GM19099 (cell line): ENCODE data around the gene GLI2.

Experiments used
- POLR2A ChIP-seq: IDR thresholded peaks from 3 replicates; pipeline ENCODE4 v1.6.1; 2011; ENCODE audit warnings: low read depth; ENCODE audit not compliant: insufficient read length; ENCODE audit errors: extremely low read depth

The GLI2 gene

DNA sequence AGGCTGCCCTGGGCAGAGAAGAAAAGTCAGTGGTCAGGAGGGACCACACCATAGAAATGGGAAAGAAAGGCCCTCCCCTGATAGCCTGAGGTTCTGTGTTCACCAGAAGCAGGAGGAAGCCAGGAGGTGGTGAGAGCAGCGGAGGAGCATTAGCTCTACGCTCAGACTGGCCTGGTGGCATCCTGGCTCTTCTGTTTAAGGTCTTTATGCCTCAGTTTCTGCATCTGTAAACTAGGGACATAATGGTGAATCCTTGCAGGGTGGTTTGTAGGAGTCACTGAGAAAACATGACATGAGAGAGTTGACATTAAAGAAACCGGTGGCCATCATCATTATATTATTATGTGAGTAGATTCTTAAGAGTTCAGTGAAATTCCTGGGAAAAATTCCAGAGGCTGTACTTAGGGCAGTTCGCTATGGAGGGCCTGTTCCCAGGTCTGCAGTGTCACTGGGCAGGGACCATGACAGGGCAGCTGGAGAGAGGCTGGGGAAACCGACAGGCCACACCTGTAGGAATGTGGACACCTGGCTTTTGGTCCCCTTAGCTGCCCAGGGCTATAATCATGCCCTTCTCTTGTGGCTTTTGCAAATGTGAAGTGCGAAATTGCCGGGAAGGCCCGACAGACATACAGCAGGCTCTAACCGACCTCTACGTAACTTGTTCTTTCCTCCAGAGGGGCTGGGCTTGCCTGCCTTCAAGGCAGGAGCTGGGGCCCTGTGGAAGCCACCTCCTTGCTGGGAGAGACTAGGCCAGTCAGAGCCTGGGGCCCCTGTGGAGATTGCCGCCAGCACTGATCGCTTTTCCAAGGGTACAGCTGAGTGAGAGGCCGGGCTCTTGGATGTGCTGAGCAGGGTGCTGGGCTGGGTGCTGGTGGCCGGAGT is 31.0 kb downstream of the GLI2 start:
- TF ChIP-seq POLR2A, result no peak

DNA sequence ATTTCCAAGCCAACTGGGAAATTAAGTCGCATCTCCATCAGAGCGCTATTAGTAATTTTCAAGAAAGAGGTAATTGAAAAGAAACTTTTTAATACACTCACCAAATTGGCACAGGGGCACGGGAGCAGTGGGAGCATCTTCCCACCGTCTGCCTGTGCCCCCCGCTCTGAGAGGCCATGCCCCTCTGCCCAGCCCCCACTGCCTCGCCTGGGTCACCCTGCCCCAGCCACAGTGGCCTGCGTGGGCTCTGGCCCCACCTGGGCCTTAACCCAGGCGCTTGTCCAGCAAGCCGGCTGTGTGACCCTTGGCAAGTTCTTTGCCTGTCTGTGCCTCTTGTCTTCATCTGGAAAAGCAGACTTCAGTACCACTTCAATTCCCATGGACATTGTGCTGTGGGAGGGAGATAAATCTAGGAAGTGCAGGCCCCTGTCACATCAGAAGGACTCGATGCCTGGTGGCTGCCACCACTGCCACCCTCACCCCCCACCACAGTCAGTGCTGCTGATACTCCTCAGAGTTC is 31.9 kb downstream of the GLI2 start:
- TF ChIP-seq POLR2A, result no peak

DNA sequence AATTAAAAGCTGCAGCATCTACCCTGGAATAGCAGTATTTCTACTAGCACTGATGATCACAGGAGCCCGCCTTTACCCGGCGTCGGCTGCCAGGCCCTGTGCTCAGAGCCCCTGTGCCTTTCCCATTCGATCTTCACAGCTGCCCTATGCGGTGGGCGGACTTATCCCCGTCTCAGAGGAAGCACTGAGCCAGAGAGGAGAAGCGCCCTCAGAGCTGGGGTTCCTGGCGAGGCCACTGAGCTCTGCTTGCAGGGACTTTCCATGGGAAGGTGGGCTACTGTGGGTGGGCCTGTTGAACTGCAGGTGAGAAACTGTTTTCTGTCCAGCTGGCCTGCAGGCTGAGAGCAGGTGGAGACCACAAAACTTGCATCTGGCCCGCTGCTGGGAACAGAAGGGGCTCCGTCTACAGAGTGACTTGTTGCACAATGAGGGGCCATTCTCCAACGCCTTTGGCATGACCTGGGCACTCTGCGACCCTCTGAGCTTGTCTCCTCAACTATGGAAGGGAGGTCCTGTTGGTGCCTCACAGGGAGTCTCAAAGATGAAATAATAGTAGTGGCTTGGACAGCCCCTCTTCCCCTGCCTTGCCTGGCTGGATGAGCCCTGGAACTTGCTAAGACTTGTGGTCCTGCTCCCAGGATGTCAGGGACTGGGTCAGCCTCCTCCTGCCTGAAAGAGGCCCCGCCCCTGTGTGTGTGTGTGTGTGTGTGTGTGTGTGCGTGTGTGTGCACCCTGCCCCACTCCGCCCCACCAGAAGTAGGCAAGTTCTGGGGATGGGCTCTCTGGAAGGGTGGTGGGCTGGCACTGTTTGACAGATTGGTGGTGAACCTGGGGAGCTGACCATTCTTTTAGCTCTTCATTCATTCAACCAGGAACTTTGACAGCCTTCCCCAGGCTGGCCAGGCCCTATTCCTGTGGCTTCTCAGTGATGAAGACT is 32.7 kb downstream of the GLI2 start:
- TF ChIP-seq POLR2A, result no peak

DNA sequence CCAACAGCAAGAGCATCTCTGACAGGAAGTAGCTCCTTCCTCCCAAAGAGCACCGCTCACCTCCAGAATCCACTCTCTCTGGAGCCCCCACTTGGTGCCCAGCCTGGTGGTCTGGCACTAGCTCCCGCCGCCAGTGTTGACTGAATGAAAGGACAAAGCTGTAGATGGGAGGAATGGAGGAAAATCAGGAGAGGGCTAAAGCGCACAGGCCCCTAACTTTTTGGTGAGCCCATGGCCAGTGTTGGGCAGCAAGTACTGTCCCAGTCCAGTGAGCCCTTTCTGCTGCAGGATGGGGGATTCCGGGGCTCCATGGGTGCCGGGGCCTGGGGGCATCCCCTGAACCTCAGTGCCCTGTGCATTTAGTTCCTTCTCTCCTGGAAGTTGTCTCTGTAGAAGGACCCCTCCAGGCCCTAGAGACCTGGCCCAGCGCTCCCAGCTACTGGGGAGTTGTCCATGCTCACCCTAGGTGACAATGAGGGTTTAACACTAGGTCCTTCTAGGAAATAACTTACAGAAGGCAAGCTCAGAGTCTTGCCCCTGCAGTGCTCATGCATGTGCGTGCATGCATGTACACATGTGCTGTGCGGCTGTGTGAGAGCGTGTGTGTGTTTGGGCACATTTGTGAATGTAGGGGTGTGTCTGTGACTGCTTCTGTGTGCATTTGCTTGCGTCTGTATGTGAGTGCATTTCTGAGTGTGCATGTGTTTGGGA is 33.6 kb downstream of the GLI2 start:
- no peak for TF ChIP-seq POLR2A

DNA sequence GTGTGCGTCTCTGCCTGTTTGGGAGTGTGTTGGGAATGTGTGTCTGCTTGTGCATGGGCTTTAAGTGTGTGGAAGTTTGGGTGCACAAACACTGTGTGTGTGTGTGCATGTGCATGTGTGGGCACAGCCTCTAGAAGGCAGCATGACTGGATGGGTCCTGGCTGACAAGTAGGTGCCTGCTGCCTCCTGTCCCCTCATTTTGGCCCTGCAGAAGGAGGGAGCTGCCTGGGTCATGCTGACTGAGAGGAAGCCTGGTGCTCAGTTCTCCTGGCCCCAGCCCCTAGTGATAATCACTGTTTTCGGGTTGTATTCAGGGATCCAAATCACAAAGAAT is 34.1 kb downstream of the GLI2 start:
- TF ChIP-seq POLR2A, result no peak

DNA sequence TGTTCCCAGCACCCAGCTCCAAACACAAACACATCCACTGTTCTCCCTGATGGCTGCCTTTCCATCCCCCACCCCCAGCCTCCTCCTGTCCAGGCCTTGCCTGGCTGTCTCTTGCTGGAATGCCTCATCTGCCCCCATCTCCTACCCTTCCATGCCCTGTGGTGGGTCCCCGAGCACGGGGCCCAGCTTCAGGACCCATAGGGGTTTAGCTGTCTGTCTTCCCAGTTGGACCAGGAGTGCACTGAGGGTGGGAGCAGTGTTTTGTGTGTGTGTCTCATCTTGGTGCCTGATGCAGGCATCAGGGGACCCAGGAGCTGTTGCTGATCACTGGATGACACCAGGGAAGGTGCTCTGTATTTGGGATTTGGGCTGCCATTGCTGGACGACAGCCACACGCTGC is 34.5 kb downstream of the GLI2 start:
- no peak for TF ChIP-seq POLR2A

DNA sequence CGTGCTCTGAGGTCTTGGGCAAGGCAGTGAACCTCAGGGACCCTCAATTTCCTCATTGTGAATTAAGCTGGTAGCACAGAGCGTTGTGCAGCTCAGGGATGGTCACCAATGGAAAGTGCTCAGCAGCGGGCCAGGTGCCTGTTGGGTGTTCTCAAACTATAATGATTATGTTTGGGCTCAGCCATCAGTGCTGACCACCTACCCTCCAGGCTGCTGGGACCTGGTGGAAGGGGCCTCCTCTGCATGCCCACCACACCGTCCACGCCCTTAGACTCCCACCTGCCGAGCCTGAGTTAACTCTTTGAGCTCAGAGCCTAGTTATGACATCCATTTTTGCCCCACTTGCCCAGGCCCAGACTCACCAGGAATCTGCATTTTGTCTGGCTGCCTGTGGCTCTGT is 35.0 kb downstream of the GLI2 start:
- no peak for TF ChIP-seq POLR2A

DNA sequence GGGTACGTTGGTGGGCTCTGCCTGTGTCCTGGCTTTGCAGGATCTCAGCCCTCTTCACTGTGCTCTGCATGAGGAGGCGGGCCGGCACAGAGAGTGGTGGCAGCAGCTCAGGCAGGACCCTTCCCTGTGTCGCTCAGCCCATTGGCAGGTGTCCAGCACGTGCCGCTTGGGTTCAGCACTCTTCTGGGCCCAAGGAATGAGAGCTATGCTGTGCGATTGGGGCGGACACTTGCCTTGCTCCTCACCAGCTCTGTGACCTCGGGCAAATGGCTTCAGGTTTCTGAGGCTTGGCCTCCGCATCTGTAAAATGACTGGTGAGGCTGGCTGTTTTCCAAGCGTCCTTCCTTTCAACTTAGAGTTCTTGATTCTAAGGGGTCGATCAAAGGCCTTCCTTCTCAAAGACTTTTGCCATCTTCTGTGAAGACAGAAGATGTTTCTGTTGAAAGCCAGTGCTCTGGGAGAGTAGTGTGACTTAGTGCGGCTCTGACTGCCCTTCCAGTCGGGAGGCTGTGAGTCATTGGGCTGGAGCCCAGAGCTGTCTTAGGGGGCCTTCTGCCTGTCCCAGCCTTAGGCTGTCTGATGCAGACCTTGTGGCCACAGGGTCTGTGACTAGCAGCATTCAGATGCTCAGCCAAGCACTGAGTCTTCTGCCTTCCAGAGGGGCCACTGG is 35.6 kb downstream of the GLI2 start:
- no peak for TF ChIP-seq POLR2A

DNA sequence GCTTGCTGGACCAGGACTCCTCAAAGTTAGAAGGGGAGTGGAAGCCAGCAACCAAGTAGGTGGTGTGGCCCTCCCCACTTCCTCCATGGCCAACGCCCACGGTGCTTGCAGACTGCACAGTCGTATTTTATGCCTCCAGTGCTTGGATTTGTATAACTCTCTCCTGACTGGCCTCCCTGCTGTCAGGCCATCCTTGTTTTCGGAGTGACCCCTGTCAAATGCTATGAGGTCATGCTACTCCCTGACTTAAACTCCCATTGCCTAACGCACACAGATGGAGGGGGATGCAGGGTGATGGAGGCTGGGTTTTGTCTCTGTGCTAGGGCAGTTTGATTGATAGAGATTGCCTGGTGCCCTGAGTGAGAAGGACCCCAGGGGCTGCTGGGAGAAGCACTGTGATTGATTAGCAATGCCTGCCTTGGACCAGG is 36.1 kb downstream of the GLI2 start:
- no peak for TF ChIP-seq POLR2A

DNA sequence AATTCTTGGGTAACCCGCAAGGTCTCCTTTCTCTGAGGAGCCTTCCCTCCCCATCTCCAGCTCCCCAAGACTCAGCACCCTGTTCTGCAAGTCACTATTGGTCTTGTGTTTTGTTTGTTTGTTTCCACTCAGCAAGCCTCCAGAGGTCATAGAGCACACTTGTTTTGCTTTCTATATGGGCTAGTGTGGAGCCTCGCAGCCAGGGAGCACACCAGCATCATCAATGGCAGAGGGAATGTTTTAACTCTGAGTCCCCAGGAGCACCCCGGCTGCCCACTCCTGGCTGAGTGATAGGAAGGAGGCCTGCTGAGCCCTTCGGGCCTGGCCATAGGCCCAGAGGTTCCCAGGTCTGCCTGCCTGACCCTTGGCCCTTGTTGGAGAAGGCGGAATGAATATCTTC is 36.6 kb downstream of the GLI2 start:
- no peak for TF ChIP-seq POLR2A

DNA sequence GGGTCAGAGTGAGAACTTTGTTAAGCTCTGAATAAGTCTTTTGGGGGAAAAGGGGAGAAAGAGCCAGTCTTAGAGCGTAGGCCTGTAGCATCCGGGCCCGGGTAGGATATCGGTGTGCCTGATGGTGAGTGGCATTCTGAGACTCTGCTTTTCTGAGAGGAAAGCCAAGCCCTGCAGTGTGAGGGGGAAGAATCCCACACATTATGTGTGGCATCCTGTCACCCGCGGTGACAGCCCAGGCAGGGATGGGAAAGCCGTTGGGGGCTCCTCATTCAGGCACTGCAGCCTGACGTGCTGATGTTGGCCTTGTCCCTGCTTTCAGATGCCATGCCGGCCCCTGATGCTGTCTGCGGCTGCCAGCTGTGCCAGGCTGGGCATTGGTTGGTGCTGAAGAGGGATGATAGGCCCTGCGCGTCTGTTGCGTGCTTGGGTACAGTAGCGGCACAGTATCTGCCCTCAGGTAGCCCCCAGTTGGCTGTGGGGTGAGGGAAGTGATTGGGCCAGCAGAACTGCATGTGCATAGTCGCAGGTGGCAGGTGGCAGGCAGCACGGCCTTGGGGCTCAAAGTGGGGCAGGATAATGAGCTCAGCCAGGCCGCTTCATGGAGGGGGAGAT is 37.6 kb downstream of the GLI2 start:
- TF ChIP-seq POLR2A, result no peak

DNA sequence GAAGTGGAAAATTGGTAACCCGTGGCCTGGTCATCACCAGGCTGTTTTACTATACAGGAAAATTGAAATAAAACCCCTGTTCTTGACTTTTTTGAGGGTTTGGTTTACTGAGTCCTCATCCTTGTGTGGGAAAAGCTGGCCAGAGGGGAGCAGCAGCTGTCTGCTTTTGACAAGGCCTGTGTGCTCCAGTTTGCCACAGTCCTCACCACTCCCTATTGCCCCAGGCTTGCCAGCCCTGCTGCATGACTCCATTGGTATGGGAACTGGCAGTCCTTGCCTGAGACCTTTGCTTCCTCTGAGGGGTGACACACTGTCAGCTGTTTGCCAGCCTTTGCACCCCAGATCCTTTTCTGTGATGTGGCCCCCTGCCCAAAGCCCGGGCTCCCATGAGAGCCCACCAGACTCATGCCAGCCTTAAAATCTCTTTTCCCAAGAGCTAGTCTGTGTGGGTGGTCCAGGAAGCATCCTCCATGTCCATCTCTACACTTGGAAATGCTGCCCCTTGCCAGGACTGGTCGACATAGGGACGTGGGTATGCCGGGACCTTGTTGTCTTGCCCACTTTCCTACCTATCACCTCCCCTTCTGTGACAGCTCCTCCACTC is 39.0 kb downstream of the GLI2 start:
- TF ChIP-seq POLR2A, result no peak

DNA sequence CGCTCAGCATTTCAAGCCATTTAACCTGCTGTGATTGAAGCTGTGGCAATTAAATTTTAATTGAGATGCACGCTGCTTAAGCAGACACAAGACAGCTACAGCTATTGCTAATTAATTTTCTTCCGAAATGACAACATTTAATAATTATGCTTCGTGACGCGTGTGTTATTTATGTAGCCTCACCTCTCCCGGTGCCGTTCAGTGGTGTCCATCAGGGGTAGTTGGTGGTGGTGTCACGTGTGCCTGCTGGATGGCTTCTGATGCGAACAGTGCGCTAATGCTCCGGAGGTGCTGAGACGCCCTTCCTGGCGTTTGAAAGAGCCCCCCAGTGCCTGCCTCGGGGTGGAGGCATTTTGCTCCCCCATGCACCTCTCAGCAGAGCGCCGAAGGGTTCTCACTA is 39.5 kb downstream of the GLI2 start:
- TF ChIP-seq POLR2A, result no peak
